Osteoblast (primary cell): ENCODE results near the gene ERH. TPM values are rescaled to one million over a fixed set of nuclear protein-coding genes. Genes with fewer than 3 reads are reported as not detected.

Experiments
- DNase-seq: peaks from one replicate; pipeline ENCODE4 v3.0.0; 2011; ENCODE audit warnings: low spot score, mixed read lengths; ENCODE audit not compliant: insufficient read length; ENCODE audit errors: missing footprints
- H2AFZ ChIP-seq: 2 replicates; pipeline ENCODE4 v1.6.0; 2011; ENCODE audit warnings: mild to moderate bottlenecking, low read length
- H3K27ac ChIP-seq: 2 replicates; pipeline ENCODE4 v1.5.1; 2011; ENCODE audit warnings: mild to moderate bottlenecking, low read depth, low read length, moderate library complexity
- H3K27me3 ChIP-seq: 2 replicates; pipeline ENCODE4 v1.6.0; 2012; ENCODE audit warnings: mild to moderate bottlenecking, control low read depth, inconsistent platforms, low read length, moderate library complexity; ENCODE audit not compliant: insufficient read depth
- H3K36me3 ChIP-seq: 2 replicates; pipeline ENCODE4 v1.5.1; 2011; ENCODE audit warnings: mild to moderate bottlenecking, low read length, control low read depth, moderate library complexity; ENCODE audit not compliant: insufficient read depth
- H3K4me1 ChIP-seq: 2 replicates; pipeline ENCODE4 v1.5.1; 2011; ENCODE audit warnings: mild to moderate bottlenecking, low read length, control low read depth, moderate library complexity; ENCODE audit not compliant: insufficient read depth
- H3K4me2 ChIP-seq: 2 replicates; pipeline ENCODE4 v1.6.0; 2011; ENCODE audit warnings: mild to moderate bottlenecking, low read length; ENCODE audit not compliant: insufficient read depth
- H3K4me3 ChIP-seq: fragments of 200-600 bp; sonication (generic); 3 replicates; pipeline ENCODE4 v1.5.1; 2012; ENCODE audit warnings: mild to moderate bottlenecking, low read length, inconsistent platforms; ENCODE audit not compliant: insufficient read depth
- H3K79me2 ChIP-seq: 2 replicates; pipeline ENCODE4 v1.6.0; 2012; ENCODE audit warnings: mild to moderate bottlenecking, low read length, control low read depth, inconsistent platforms; ENCODE audit not compliant: insufficient read depth
- H3K9me3 ChIP-seq: 2 replicates; pipeline ENCODE4 v1.5.1; 2011; ENCODE audit warnings: low read depth, low read length, control low read depth
- H4K20me1 ChIP-seq: 2 replicates; pipeline ENCODE4 v1.6.0; 2012; ENCODE audit warnings: mild to moderate bottlenecking, low read length, control low read depth; ENCODE audit not compliant: insufficient read depth
- CTCF ChIP-seq: IDR thresholded peaks from 2 replicates; pipeline ENCODE4 v1.5.1; 2011; ENCODE audit warnings: mild to moderate bottlenecking, low read depth, low read length, moderate library complexity; ENCODE audit errors: extremely low read depth
- total RNA-seq: library from RNA; depleted of rRNA; stranded (reverse); fragments of >200 nt; gene quantifications from 2 replicates; pipeline ENCODE4 v1.2.3, GENCODE V29; 2012

Gene ERH
- total RNA-seq, 1 donor, result 75.3 TPM

GRCh38 chr14:69355607-69356281, 42.4 kb downstream of the ERH start:
- H3K27ac ChIP-seq, result no peak overlapping the region
- H3K4me2 ChIP-seq, result no peak overlapping the region
- no peaks in the 10 kb centered on the region for H4K20me1 ChIP-seq
- H3K79me2 ChIP-seq, result no peaks in the 10 kb centered on the region
- H3K4me1 ChIP-seq, result peaks cover 10% of the 10 kb centered on the region
- peaks cover 2% of the 10 kb centered on the region for H3K27me3 ChIP-seq
- no peak for TF ChIP-seq CTCF
- no peaks in the 10 kb centered on the region for H3K9me3 ChIP-seq
- no peaks in the 10 kb centered on the region for H3K36me3 ChIP-seq
- peak overlapping the region; percentile 35 for H2AFZ ChIP-seq
- H3K4me3 ChIP-seq, result no peak overlapping the region
- DNase-seq, result peak; percentile 93

GRCh38 chr14:69355154-69355597, 42.9 kb downstream of the ERH start:
- peaks cover 10% of the 10 kb centered on the region for H3K4me1 ChIP-seq
- no peaks in the 10 kb centered on the region for H3K9me3 ChIP-seq
- H3K79me2 ChIP-seq, result no peaks in the 10 kb centered on the region
- peak overlapping the region; percentile 35 for H2AFZ ChIP-seq
- peaks cover 2% of the 10 kb centered on the region for H3K27me3 ChIP-seq
- H3K4me3 ChIP-seq, result no peak overlapping the region
- H4K20me1 ChIP-seq, result no peaks in the 10 kb centered on the region
- H3K4me2 ChIP-seq, result no peak overlapping the region
- DNase-seq, result peak; percentile 30
- no peak for TF ChIP-seq CTCF
- H3K27ac ChIP-seq, result no peak overlapping the region
- no peaks in the 10 kb centered on the region for H3K36me3 ChIP-seq

GRCh38 chr14:69354383-69355153, 43.5 kb downstream of the ERH start:
- DNase-seq, result peak; percentile 58
- no peaks in the 10 kb centered on the region for H3K9me3 ChIP-seq

More at GRCh38 chr14:69354383-69355153, 43.5 kb downstream of the ERH start:
- H3K4me1 ChIP-seq, result peaks cover 10% of the 10 kb centered on the region
- no peak for TF ChIP-seq CTCF
- no peaks in the 10 kb centered on the region for H4K20me1 ChIP-seq
- H3K4me2 ChIP-seq, result no peak overlapping the region
- no peaks in the 10 kb centered on the region for H3K79me2 ChIP-seq
- no peak overlapping the region for H3K4me3 ChIP-seq
- H2AFZ ChIP-seq, result no peak overlapping the region
- peaks cover 2% of the 10 kb centered on the region for H3K27me3 ChIP-seq
- H3K36me3 ChIP-seq, result no peaks in the 10 kb centered on the region
- H3K27ac ChIP-seq, result no peak overlapping the region
